Brain microvascular endothelial cell (primary cell): ENCODE results near the gene KCNJ5.
A peak's percentile ranks its signal among the peaks of the same experiment; 100 is the strongest.

Experiments used
- DNase-seq: peaks from one replicate; pipeline ENCODE4 v3.0.0-alpha.2; 2020
- H3K27ac ChIP-seq: fragments of 250-450 bp; sonication (Bioruptor Pico); 2 replicates; pipeline ENCODE4 v1.5.1; 2020; ENCODE audit warnings: mild to moderate bottlenecking, moderate library complexity
- H3K27me3 ChIP-seq: fragments of 250-450 bp; sonication (Bioruptor Pico); replicated peaks from 2 replicates; pipeline ENCODE4 v1.5.1; 2020; ENCODE audit warnings: mild to moderate bottlenecking
- H3K36me3 ChIP-seq: fragments of 250-450 bp; sonication (Bioruptor Pico); replicated peaks from 2 replicates; pipeline ENCODE4 v1.5.1; 2020; ENCODE audit warnings: mild to moderate bottlenecking
- H3K4me3 ChIP-seq: 2 replicates; pipeline ENCODE4 v1.5.1; 2011; ENCODE audit warnings: low read depth, mild to moderate bottlenecking, control low read depth, low read length, moderate library complexity
- in situ Hi-C: cut with HindIII; loops from 2 replicates; pipeline ENCODE4 v1.10.0; 2017; ENCODE audit warnings: low sequenced_read_pairs, low pct_ligation_motif_present
- TF ChIP-seq, protein P1 (sequence below): IDR thresholded peaks from 2 replicates; pipeline ENCODE4 v1.5.1; 2011; ENCODE audit warnings: low read depth, mild to moderate bottlenecking, moderate library complexity, low read length, control low read depth, inconsistent platforms; ENCODE audit errors: missing control alignments

Gene KCNJ5

GRCh38 chr11:128900468-128900867, 9.3 kb downstream of the KCNJ5 start:
- DNase-seq: no peak
- TF ChIP-seq, protein P1, sequence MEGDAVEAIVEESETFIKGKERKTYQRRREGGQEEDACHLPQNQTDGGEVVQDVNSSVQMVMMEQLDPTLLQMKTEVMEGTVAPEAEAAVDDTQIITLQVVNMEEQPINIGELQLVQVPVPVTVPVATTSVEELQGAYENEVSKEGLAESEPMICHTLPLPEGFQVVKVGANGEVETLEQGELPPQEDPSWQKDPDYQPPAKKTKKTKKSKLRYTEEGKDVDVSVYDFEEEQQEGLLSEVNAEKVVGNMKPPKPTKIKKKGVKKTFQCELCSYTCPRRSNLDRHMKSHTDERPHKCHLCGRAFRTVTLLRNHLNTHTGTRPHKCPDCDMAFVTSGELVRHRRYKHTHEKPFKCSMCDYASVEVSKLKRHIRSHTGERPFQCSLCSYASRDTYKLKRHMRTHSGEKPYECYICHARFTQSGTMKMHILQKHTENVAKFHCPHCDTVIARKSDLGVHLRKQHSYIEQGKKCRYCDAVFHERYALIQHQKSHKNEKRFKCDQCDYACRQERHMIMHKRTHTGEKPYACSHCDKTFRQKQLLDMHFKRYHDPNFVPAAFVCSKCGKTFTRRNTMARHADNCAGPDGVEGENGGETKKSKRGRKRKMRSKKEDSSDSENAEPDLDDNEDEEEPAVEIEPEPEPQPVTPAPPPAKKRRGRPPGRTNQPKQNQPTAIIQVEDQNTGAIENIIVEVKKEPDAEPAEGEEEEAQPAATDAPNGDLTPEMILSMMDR: no peak
- Histone ChIP-seq H3K4me3 (no peak overlapping the region), H3K27ac (no peak overlapping the region), H3K36me3 (no peaks in the 10 kb centered on the region), H3K27me3 (no peaks in the 10 kb centered on the region)
- in situ Hi-C loops: no loop called here

GRCh38 chr11:128901653-128902514, 10.7 kb downstream of the KCNJ5 start:
- in situ Hi-C loops: no loop called here
- H3K27me3 ChIP-seq: no peaks in the 10 kb centered on the region
- H3K27ac ChIP-seq: no peak overlapping the region
- no peak for DNase-seq
- no peaks in the 10 kb centered on the region for H3K36me3 ChIP-seq
- no peak overlapping the region for H3K4me3 ChIP-seq
- TF ChIP-seq, protein P1: no peak

- TF ChIP-seq, protein P1: no peak
These were observed 11.4 kb downstream of the KCNJ5 start for GRCh38 chr11:128902515-128903066.

DNA sequence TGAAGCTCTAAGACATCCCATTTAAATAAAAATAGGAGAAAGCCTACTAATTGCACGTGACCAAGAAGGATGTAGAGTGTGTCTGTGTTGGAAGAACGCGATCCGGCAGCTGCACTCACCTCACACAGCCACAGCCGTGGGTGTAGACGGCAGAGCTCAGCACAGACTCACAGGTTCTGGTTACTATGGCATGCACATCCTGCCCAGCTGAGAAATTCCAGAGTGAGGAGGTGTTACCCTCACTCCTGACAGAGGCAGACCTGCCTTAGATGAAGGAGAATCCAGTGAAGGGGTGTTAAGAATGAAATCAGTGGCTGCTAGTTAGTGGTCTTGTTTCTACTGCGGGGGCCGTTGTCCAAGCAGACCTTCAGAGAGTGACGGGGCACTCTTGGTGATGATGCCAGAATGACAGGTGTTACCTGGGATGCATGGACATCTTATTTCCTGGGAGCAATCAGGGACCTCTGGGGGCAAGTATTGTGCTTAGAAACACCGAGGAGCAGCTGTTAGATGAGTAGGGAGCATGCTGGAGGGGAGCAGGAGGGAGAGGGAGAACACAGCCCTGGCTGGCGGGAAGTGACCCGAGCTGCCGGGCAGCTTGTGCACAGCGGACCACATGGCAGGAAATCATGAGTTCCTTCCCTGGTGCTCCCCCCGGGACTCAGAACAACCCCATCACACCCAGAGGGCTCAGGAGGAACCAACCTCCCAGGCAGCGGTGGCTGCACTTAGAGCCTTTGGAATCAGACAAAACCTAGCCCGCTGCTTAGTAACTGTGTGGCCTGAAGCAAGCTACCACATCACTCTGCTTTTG, 12.3 kb downstream of the KCNJ5 start:
- Histone ChIP-seq H3K36me3 (no peaks in the 10 kb centered on the region), H3K27ac (no peak overlapping the region), H3K4me3 (no peak overlapping the region), H3K27me3 (no peaks in the 10 kb centered on the region)
- in situ Hi-C loops: no loop called here
- TF ChIP-seq, protein P1: no peak
- no peak for DNase-seq

More at GRCh38 chr11:128902515-128903066, 11.4 kb downstream of the KCNJ5 start:
- H3K27me3 ChIP-seq: no peaks in the 10 kb centered on the region
- no peak overlapping the region for H3K4me3 ChIP-seq
- no peaks in the 10 kb centered on the region for H3K36me3 ChIP-seq
- no peak overlapping the region for H3K27ac ChIP-seq
- in situ Hi-C loops: no loop called here
- peak; percentile 67 for DNase-seq

DNA sequence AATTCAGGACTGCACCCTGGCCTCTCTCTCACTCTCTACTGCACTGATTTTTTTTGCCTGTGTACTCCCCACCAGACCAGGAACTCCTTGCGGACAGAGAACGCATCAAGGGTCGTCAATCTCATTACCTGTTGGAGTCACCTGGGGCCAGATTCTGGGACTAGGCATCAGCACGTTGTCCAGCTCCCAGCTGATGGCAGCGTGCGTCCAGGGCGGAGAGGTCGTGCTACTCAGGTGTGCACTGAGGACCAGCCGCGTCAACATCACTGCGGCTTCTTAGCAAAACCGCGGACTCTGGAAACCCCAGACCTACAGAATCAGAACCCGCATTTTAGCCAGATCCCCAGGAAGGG, 13.1 kb downstream of the KCNJ5 start:
- Histone ChIP-seq H3K27ac (no peak overlapping the region), H3K4me3 (no peak overlapping the region)
- no peak for DNase-seq

More for the DNA sequence above, 13.1 kb downstream of the KCNJ5 start:
- Histone ChIP-seq H3K27me3 (no peaks in the 10 kb centered on the region), H3K36me3 (no peaks in the 10 kb centered on the region)
- TF ChIP-seq, protein P1: no peak
- in situ Hi-C loops: no loop called here
